H1 (cell line): ENCODE results near the gene ZNRF2. TPM values are rescaled to one million over a fixed set of nuclear protein-coding genes. Genes with fewer than 3 reads are reported as not detected.

Experiments
- CTCF ChIA-PET: fragments of 300-600 bp; sonication (Branson Sonifier 250); formaldehyde crosslinking; loops from one replicate; lab custom pipeline; 2021; ENCODE audit not compliant: partially characterized antibody; lab: Charles Lee
- POLR2A ChIA-PET: fragments of 300-600 bp; sonication (Branson Sonifier 250); formaldehyde crosslinking; loops from one replicate; lab custom pipeline; 2021; ENCODE audit warnings: inconsistent platforms; ENCODE audit not compliant: partially characterized antibody; lab: Charles Lee
- DNase-seq, 2 experiments: peaks; one replicate each; pipeline versions ENCODE4 v3.0.0 to v3.0.0-alpha.2; 2010 to 2022; ENCODE audit warnings: low spot score in 2 of 2, low read depth in 1 of 2, mixed read lengths in 1 of 2
- FAIRE-seq: peaks from 2 replicates; lab custom pipeline; 2011; peaks lifted over from hg19 to GRCh38; lab: Jason Lieb, UNC
- H2AFZ ChIP-seq: 2 replicates; pipeline ENCODE4 v1.8.1; 2012; ENCODE audit warnings: low read length, inconsistent platforms
- H2AK5ac ChIP-seq: 2 replicates; pipeline ENCODE4 v1.6.1; 2013; ENCODE audit warnings: low read depth, low read length
- H2BK120ac ChIP-seq: replicated peaks from 2 replicates; pipeline ENCODE3; 2013; ENCODE audit warnings: low read depth, low read length, inconsistent platforms
- H2BK12ac ChIP-seq: 2 replicates; pipeline ENCODE4 v1.6.1; 2013; ENCODE audit warnings: low read depth, low read length
- H2BK15ac ChIP-seq: 2 replicates; pipeline ENCODE4 v1.6.1; 2013; ENCODE audit warnings: low read length
- H2BK20ac ChIP-seq: 2 replicates; pipeline ENCODE4 v1.6.1; 2013; ENCODE audit warnings: low read length
- H2BK5ac ChIP-seq: 2 replicates; pipeline ENCODE4 v1.6.1; 2013; ENCODE audit warnings: low read depth, low read length
- H3K14ac ChIP-seq: 2 replicates; pipeline ENCODE4 v1.6.1; 2013; ENCODE audit warnings: inconsistent platforms; ENCODE audit not compliant: insufficient read length
- H3K18ac ChIP-seq: 2 replicates; pipeline ENCODE4 v1.6.1; 2013; ENCODE audit warnings: low read length; ENCODE audit errors: extremely low read depth
- H3K23ac ChIP-seq: 2 replicates; pipeline ENCODE4 v1.6.1; 2013; ENCODE audit warnings: inconsistent platforms; ENCODE audit not compliant: insufficient read length
- H3K23me2 ChIP-seq: 2 replicates; pipeline ENCODE4 v1.6.1; 2013; ENCODE audit warnings: low read depth, low read length
- H3K27ac ChIP-seq: 2 replicates; pipeline ENCODE4 v1.6.1; 2011; ENCODE audit warnings: low read depth, low read length, inconsistent platforms
- H3K27me3 ChIP-seq, 4 experiments: replicated peaks in 1 of 4; 1 replicate in 1 of 4; 2 replicates in 3 of 4; pipeline versions ENCODE4 v1.6.1 to v1.8.1; 2011 to 2013; ENCODE audit warnings: low read length in 3 of 4, mild to moderate bottlenecking in 3 of 4, inconsistent platforms in 2 of 4, mixed read lengths in 2 of 4, moderate library complexity in 1 of 4; ENCODE audit not compliant: control insufficient read depth in 3 of 4, insufficient read depth in 3 of 4; ENCODE audit errors: extremely low read depth in 1 of 4
- H3K36me3 ChIP-seq, 4 experiments: 2 replicates each; pipeline versions ENCODE4 v1.6.1 to v1.8.1; 2011 to 2013; ENCODE audit warnings: mild to moderate bottlenecking in 4 of 4, low read length in 3 of 4, moderate library complexity in 2 of 4, control low read depth in 1 of 4, inconsistent platforms in 1 of 4; ENCODE audit not compliant: insufficient read depth in 4 of 4, control insufficient read depth in 2 of 4
- H3K4ac ChIP-seq: replicated peaks from 2 replicates; pipeline ENCODE3; 2013; ENCODE audit warnings: low read length, low read depth, mixed read lengths, inconsistent platforms; ENCODE audit not compliant: insufficient read length
- H3K4me1 ChIP-seq, 4 experiments: replicated peaks in 1 of 4; 1 replicate in 1 of 4; 2 replicates in 3 of 4; pipeline versions ENCODE4 v1.6.1 to v1.8.1; 2011 to 2013; ENCODE audit warnings: low read length in 3 of 4, inconsistent platforms in 2 of 4, mixed read lengths in 1 of 4; ENCODE audit not compliant: insufficient read depth in 4 of 4, control insufficient read depth in 3 of 4
- H3K4me2 ChIP-seq, 2 experiments: 2 replicates each; pipeline versions ENCODE4 v1.6.1 to v1.8.1; 2011 to 2013; ENCODE audit warnings: low read depth in 2 of 2, low read length in 2 of 2, control low read depth in 1 of 2, inconsistent platforms in 1 of 2, mild to moderate bottlenecking in 1 of 2; ENCODE audit not compliant: insufficient read depth in 1 of 2
- H3K4me3 ChIP-seq, 4 experiments: fragments of 200-600, 300-600 bp in 1 of 4; sonication (generic), shearing (Covaris generic), sonication (Bioruptor Twin) in 1 of 4; 2 replicates each; pipeline versions ENCODE4 v1.5.1 to v1.8.1; 2011 to 2016; ENCODE audit warnings: low read length in 4 of 4, low read depth in 3 of 4, control low read depth in 2 of 4, inconsistent platforms in 2 of 4, mild to moderate bottlenecking in 2 of 4, mixed read lengths in 1 of 4, moderate library complexity in 1 of 4; ENCODE audit not compliant: insufficient read depth in 2 of 4; ENCODE audit errors: extremely low read depth in 1 of 4
- H3K56ac ChIP-seq: replicated peaks from 2 replicates; pipeline ENCODE3; 2013; ENCODE audit warnings: low read depth, mild to moderate bottlenecking, mixed read lengths, low read length, inconsistent platforms; ENCODE audit not compliant: insufficient read length
- H3K79me1 ChIP-seq: 2 replicates; pipeline ENCODE4 v1.6.1; 2013; ENCODE audit warnings: low read depth, low read length, control low read depth
- H3K79me2 ChIP-seq, 2 experiments: 2 replicates each; pipeline versions ENCODE4 v1.6.1 to v1.8.1; 2012 to 2013; ENCODE audit warnings: low read length in 2 of 2, mild to moderate bottlenecking in 2 of 2, inconsistent platforms in 1 of 2; ENCODE audit not compliant: insufficient read depth in 2 of 2, control insufficient read depth in 1 of 2
- H3K9ac ChIP-seq, 4 experiments: replicated peaks in 1 of 4; 1 replicate in 1 of 4; 2 replicates in 3 of 4; pipeline versions ENCODE4 v1.6.1 to v1.8.1; 2011 to 2013; ENCODE audit warnings: low read depth in 3 of 4, low read length in 3 of 4, control low read depth in 2 of 4, mild to moderate bottlenecking in 2 of 4, moderate library complexity in 2 of 4, inconsistent platforms in 1 of 4; ENCODE audit errors: extremely low read depth in 1 of 4
- H3K9me3 ChIP-seq, 2 experiments: 2 replicates each; pipeline versions ENCODE4 v1.6.1 to v1.8.1; 2012 to 2013; ENCODE audit warnings: mild to moderate bottlenecking in 2 of 2, moderate library complexity in 2 of 2, control low read depth in 1 of 2, inconsistent platforms in 1 of 2, low read depth in 1 of 2, low read length in 1 of 2, mixed read lengths in 1 of 2; ENCODE audit not compliant: insufficient read depth in 2 of 2
- H4K20me1 ChIP-seq, 2 experiments: replicated peaks in 1 of 2; 2 replicates each; pipeline versions ENCODE3 to v1.8.1; 2011 to 2013; ENCODE audit warnings: inconsistent platforms in 2 of 2, low read length in 2 of 2, mild to moderate bottlenecking in 1 of 2; ENCODE audit not compliant: insufficient read depth in 2 of 2, control insufficient read depth in 1 of 2
- H4K5ac ChIP-seq: 2 replicates; pipeline ENCODE4 v1.6.1; 2013; ENCODE audit warnings: low read length, low read depth, mixed read lengths, inconsistent platforms; ENCODE audit not compliant: insufficient read length
- H4K8ac ChIP-seq: 2 replicates; pipeline ENCODE4 v1.8.0; 2013; ENCODE audit warnings: mild to moderate bottlenecking, moderate library complexity, low read length, inconsistent platforms; ENCODE audit not compliant: insufficient read depth; ENCODE audit errors: extremely low read depth
- H4K91ac ChIP-seq: replicated peaks from 2 replicates; pipeline ENCODE3; 2013; ENCODE audit warnings: low read length, mixed read lengths, inconsistent platforms; ENCODE audit not compliant: insufficient read length
- BACH1 ChIP-seq: IDR thresholded peaks from 2 replicates; pipeline ENCODE4 v1.6.1; 2012; ENCODE audit warnings: low read length, improper control_type of control experiment
- CBX8 ChIP-seq: fragments of 300-800, 300-1000 bp; sonication (generic); IDR thresholded peaks from 2 replicates; pipeline ENCODE4 v1.7.1; 2016; ENCODE audit warnings: low read depth, low read length, borderline replicate concordance
- CREB1 ChIP-seq: IDR thresholded peaks from 2 replicates; pipeline ENCODE4 v1.6.1; 2012; ENCODE audit warnings: inconsistent platforms
- EZH2 ChIP-seq: fragments of 200-600 bp; sonication (generic); IDR thresholded peaks from 2 replicates; pipeline ENCODE4 v1.7.1; 2012; ENCODE audit warnings: low read depth, mild to moderate bottlenecking, moderate library complexity, low read length, inconsistent platforms; ENCODE audit not compliant: severe bottlenecking
- HDAC2 ChIP-seq, 2 experiments: fragments of 300-600 bp in 1 of 2; sonication (generic) in 1 of 2; IDR thresholded peaks; 2 replicates each; pipeline ENCODE4 v1.6.1; 2011 to 2012; ENCODE audit warnings: low read depth in 2 of 2, low read length in 2 of 2, mild to moderate bottlenecking in 2 of 2, moderate library complexity in 2 of 2, borderline replicate concordance in 1 of 2, inconsistent platforms in 1 of 2
- JUN ChIP-seq: IDR thresholded peaks from 2 replicates; pipeline ENCODE4 v1.6.1; 2011; ENCODE audit warnings: low read depth, mild to moderate bottlenecking, improper control_type of control experiment, low read length
- NANOG ChIP-seq: IDR thresholded peaks from 2 replicates; pipeline ENCODE4 v1.6.1; 2011; ENCODE audit warnings: low read length, low read depth, mild to moderate bottlenecking, inconsistent platforms; ENCODE audit not compliant: insufficient read depth, poor library complexity, severe bottlenecking
- PHF8 ChIP-seq: fragments of 200-600 bp; sonication (generic); conservative IDR thresholded peaks from 2 replicates; pipeline ENCODE4 v1.7.1; 2012; ENCODE audit warnings: low read depth, mild to moderate bottlenecking, inconsistent platforms, low read length, moderate library complexity
- RNF2 ChIP-seq: fragments of 200-900, 300-1000 bp; sonication (generic); IDR thresholded peaks from 2 replicates; pipeline ENCODE4 v1.7.1; 2016; ENCODE audit warnings: borderline replicate concordance, low read depth, mild to moderate bottlenecking, antibody characterized with exemption, low read length; ENCODE audit not compliant: poor library complexity, severe bottlenecking; ENCODE audit errors: missing control alignments
- SIRT6 ChIP-seq: IDR thresholded peaks from one replicate; pipeline ENCODE4 v1.7.1; 2012; ENCODE audit warnings: low read length, inconsistent platforms
- SIX5 ChIP-seq: IDR thresholded peaks from 2 replicates; pipeline ENCODE4 v1.6.1; 2011; ENCODE audit warnings: mild to moderate bottlenecking, low read depth, low read length
- SP2 ChIP-seq: IDR thresholded peaks from 2 replicates; pipeline ENCODE4 v1.6.1; 2012; ENCODE audit warnings: mild to moderate bottlenecking, low read length, inconsistent platforms
- TAF1 ChIP-seq: IDR thresholded peaks from 2 replicates; pipeline ENCODE4 v1.6.1; 2011; ENCODE audit warnings: mild to moderate bottlenecking, low read depth, low read length
- TEAD4 ChIP-seq: IDR thresholded peaks from 2 replicates; pipeline ENCODE4 v1.6.1; 2012; ENCODE audit warnings: low read depth, low read length, inconsistent platforms, mixed read lengths
- WGBS, 2 experiments: shearing (Covaris generic) in 1 of 2; methylation state at CpG; one replicate each; pipeline versions ENCODE4 v1.1.6 to v1.1.7; 2013 to 2015; ENCODE audit warnings: low lambda C conversion rate in 2 of 2, mixed read lengths in 2 of 2, inconsistent platforms in 1 of 2, low coverage in 1 of 2, missing lambda C conversion rate in 1 of 2; ENCODE audit not compliant: insufficient replicate concordance in 2 of 2, insufficient coverage in 1 of 2, insufficient read length in 1 of 2; ENCODE audit errors: extremely low coverage in 1 of 2, missing lambda C conversion rate in 1 of 2; 5-methylcytosine and 5-hydroxymethylcytosine counted together
- polyA plus RNA-seq, 7 experiments: library from polyadenylated mRNA; depleted of rRNA in 3 of 7; stranded (reverse) in 5 of 7; unstranded in 2 of 7; fragments of >200 nt in 5 of 7; fragments of 200-250 nt in 2 of 7; gene quantifications; 1 replicate in 5 of 7; 2 replicates in 1 of 7; 4 replicates in 1 of 7; pipeline versions ENCODE4 v1.2.1 to v1.2.3, GENCODE V29; 2011 to 2013; ENCODE audit warnings: missing spikeins in 2 of 7, mixed read lengths in 2 of 7
- total RNA-seq: library from RNA; stranded (reverse); fragmentation: NEBNext Ultra II Directional; extraction: Animal tissue kit (Norgen Biotek cat#: 25700); gene quantifications from 2 replicates; pipeline ENCODE4 v1.2.1, GENCODE V29; 2021

The ZNRF2 gene
- total and polyA plus RNA-seq, 2 of the 8 experiments (the other 6 are each of a cell fraction or from before 2014, with no cell fraction given) = 2.9 to 16.2 TPM

GRCh38 chr7:30263090-30263710, 21.2 kb upstream of the ZNRF2 start:
- no peak for FAIRE-seq
- CTCF ChIA-PET = interaction anchor here (1.1 to 1.2 kb wide), 2 partner anchors 13 to 96 kb away, joined by 3 to 4 read pairs; no protein-coding TSS in a partner anchor
- H4K91ac ChIP-seq = no peak overlapping the region
- no peaks in the 10 kb centered on the region for H3K4me1 ChIP-seq
- H3K23me2 ChIP-seq = no peaks in the 10 kb centered on the region
- no peak overlapping the region for H2BK12ac ChIP-seq
- H3K79me1 ChIP-seq = no peaks in the 10 kb centered on the region
- no peak overlapping the region for H3K23ac ChIP-seq
- no peak overlapping the region for H3K56ac ChIP-seq
- no peak overlapping the region for H2BK15ac ChIP-seq
- H3K9ac ChIP-seq = no peak overlapping the region
- 81% methylated on average over 4 of the region's 4 CpGs; no CpG with 5 or more reads in 1 of the 2 experiments for WGBS, 2 experiments
- no peak overlapping the region for H3K4ac ChIP-seq
- H4K20me1 ChIP-seq = no peaks in the 10 kb centered on the region
- POLR2A ChIA-PET = no interaction called here
- no peak overlapping the region for H4K8ac ChIP-seq
- no peak overlapping the region for H3K4me3 ChIP-seq
- no peaks in the 10 kb centered on the region for H3K36me3 ChIP-seq
- DNase-seq = no peak
- no peak overlapping the region for H3K14ac ChIP-seq
- no peak overlapping the region for H3K18ac ChIP-seq
- H4K5ac ChIP-seq = no peak overlapping the region
- no peak overlapping the region for H3K4me2 ChIP-seq
- H2AK5ac ChIP-seq = no peak overlapping the region
- no peak overlapping the region for H2BK120ac ChIP-seq
- no peak overlapping the region for H2BK20ac ChIP-seq
- H3K27me3 ChIP-seq = no peaks in the 10 kb centered on the region
- no peak overlapping the region for H2BK5ac ChIP-seq
- no peak overlapping the region for H3K27ac ChIP-seq
- H3K9me3 ChIP-seq = no peaks in the 10 kb centered on the region
- peak overlapping the region; percentile 82 for H2AFZ ChIP-seq
- no peaks in the 10 kb centered on the region for H3K79me2 ChIP-seq
- TF ChIP-seq NANOG (no peak), SIX5 (no peak), SIRT6 (no peak), TEAD4 (no peak), JUN (no peak), BACH1 (no peak), EZH2 (no peak), TAF1 (no peak), PHF8 (no peak), CREB1 (no peak), RNF2 (no peak), SP2 (no peak), CBX8 (no peak), HDAC2 (IDR thresholded peaks at IDR 0.05; ENCODE audit: borderline replicate concordance in 1 of 2, low read depth in 2 of 2, low read length in 2 of 2) (no peak)
